ENCODE results near the gene CD2AP.
"Not testable (repeated sequence)": the region's sequence is repeated elsewhere in the genome, so short reads cannot be mapped to it uniquely, and the experiment has no call there.

CD2AP gene

DNA sequence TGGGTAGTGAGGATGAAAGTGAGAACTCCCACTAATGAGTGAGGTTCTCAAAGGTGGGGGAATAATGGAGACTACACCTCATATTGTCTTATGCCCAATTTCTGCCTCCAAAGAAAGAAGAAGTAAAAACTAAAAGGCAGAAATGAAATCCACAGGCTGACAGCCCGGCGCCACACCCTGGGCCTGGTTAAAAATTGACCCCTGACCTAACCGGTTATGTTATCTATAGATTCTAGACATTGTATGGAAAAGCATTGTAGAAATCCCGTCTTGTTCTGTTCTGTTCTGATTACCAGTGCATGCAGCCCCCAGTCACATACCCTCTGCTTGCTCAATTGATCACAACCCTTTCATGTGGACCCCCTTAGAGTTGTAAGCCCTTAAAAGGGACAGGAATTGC lies 170.0 kb downstream of the CD2AP start:
- not testable (repeated sequence) for DNase-seq

DNA sequence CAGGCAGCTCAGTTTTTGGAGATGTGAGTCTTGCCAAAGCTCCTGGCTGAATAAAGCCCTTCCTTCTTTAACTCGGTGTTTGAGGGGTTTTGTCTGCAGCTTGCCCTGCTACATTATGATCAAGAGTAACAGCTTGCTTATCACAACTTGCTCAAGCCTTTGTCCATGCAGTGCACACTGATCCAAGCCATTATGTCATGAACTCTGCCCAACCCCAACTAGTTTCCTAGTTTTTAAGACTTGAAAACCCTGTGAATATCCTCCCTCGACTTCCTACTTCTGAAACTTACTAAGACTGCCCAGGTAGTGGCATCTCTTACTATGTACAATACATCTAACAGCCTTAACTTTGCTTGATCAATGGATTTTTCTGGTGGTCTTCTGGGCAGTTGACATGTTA lies 170.4 kb downstream of the CD2AP start:
- no peak for DNase-seq

DNA sequence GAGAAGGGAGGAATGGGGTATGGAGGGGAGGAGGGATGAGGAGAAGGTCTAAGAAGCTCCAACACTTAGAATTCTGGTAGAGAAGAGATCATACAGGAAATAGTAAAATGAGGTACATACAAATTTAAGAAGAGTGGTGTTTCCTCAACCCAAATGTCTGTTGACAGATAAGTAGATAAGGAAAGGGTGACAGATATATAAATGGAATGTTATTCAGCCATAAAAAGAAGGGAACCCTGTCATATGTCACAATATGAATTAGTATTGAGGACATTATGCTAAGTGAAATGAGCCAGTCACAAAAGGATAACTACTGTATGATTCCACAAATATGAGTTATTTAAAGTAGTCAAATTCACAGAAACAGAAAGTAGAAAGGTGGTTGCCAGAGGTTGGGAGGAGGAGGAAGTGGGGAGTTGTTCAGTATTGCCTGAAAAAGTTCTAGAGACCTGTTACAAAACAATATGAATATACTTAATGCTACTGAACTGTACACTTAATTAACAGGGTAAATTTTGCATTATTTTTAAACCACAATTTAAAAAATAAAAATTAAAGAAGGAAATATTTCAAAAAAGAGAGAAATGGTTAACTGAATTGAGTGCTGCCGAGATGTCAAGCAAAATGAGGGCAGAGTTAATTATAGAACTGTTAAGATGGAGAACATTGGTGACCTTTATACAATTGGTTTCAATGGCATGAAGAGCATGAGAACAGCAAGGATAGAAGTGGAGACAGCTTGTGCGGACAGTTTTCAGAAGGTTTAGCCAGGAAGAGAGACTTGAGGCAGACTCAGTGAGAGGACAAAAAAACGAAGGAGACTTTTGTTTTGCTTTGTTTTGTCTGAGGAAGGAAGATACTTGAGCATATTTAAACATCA lies 173.2 kb downstream of the CD2AP start:
- DNase-seq: no peak

DNA sequence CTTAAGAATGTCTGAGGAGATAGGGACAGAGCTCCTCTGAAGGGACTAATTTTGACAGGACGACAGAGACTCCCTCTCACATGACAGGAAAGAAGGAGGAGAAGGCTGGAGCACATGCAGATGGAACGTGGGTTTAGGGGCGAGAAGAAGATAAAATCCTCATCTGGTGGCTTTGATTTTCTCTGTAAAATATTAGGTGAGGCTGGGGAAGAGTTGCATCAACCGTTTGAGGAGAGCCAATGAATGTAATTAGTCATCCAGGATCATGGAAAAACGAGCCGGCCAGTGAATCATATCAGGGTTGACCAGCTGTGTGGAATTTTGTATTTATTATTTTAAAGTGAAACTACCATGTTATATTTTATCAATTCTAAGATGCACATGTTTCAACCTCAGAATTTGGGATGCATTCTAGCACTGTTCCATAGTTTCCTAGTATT lies 173.9 kb downstream of the CD2AP start:
- DNase-seq: no peak

DNA sequence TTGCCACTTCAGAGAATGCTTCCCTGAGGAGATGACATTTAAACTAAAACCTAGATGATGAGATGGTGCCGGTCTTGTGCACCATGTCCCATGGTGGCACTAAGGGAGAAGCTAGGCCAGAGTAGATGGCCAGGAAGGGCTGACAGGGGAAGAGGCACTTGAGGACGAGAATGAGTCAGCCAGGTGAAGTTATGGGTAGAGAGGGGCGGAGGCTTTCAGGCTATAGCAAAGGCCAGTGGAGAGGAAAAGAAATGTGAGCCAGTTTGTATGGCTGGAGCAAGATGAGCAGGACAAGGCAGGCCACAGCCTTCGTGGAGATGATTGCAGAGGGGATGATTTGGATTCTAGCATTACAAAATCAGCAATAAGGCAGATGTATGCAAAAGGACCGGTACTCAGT lies 176.1 kb downstream of the CD2AP start:
- no peak for DNase-seq

DNA sequence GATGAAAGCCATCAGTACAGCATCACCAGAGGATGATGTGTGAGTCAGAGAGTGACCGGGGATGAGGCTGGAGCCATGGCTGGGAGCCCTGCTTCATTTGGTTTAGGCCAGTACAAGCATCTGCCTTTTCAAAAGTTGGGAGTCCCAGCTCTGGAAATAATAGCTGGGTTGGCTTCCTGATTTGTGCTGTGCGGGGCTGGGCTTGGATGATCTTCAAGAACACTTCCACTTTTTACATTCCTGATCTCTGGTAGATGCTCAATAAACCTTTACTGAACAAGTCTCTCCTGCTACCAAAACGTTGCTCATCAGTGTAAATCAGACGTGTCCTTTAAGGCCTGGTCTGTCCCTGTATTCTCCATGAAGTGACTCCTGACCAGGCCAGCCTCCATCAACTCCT lies 176.7 kb downstream of the CD2AP start:
- peak in 1 of 2 donors; percentile 15 for DNase-seq

DNA sequence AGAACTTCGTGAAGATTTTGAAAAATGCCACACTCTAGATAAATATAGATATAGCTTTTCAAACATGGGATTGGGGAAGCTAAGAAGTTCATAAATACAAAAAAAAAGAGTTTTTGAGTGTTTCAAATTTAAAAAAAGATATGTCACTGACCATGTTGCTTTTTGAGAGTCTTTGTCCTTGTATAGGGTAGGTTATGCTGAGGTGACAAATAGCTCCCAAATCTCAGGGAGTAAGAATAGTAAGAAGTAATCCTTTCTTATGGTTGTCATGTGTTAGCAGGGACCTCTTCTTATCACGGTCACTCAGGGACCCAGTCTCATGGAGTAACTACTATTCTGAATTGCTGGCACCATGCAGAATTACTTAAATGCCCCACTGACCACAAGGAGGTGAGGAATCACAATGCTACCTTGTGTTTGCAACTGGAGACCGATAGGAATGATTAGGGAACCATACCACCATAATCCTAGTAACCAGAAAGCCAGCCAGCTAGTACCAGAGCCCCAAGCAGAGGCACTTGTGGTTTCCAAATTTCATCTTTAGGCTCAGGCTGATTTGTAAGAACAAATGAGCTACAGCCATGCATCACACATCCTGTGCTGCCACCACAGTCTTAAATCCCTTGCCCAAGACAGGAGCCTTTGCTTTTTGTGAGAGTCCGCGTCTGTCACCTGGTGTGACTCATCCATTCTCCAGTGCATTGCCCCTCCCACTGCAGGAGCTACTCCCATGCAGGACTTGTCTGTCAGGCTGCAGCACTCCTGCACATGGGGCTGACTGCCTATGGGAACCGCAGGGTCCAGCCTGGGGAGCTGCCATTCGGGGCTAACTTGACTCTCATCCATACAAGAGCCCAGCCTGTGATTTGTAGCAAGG lies 178.4 kb downstream of the CD2AP start:
- peak in 1 of 2 donors; percentile 3 for DNase-seq

DNA sequence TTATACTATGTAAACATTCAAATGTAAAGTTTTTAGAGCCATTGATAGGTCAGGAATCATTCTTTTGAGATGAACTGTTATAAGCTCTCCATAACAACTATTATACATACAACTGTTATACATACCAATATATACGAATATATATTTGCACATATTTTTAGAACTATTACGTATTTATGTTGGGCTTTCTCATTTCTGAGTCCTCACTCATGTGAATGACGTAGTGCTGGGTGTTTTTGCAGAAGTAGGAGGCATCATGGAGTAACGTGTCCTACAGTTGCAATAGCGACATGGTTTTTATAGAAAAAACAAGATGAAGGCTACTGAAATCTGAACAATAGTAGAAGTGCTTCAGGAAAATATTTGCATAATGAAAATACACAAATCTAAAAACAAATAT lies 184.4 kb downstream of the CD2AP start:
- DNase-seq: peak in 1 of 2 donors; percentile 1

DNA sequence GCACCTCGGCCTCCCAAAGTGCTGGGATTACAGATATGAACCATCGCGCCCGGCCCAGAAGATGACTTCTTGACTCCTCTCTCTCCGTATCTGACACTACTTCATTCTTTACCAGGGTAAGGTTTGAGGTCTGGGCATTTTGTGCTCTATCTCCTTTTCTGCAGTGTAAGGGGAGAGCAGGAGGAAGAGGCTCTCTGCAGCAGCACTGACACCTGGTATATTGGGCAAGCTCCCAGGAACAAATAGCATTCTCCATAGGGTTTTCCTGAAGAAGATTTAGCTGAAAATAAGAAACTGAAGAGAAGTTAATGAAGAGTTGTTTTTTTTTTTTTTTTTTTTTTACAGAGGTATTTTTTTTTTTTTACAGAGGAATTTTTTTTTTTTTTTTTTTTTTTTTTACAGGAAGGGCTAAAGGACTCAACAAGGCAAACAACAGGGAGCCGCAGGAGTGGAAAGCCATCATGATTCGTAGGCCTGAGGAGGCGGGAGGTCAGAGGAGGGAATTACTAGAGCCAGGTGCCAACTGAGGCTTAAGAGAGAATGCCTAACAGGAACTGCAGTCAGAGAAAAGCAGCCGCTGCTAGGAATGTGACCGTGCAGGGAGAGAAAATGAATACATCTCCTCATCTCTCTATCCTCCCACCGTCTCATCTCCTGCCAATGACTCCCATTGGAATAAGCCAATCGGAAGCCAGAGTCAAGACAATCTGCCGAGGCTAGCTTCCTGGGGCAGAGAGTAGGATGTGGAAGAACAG lies 186.1 kb downstream of the CD2AP start:
- no peak for DNase-seq

DNA sequence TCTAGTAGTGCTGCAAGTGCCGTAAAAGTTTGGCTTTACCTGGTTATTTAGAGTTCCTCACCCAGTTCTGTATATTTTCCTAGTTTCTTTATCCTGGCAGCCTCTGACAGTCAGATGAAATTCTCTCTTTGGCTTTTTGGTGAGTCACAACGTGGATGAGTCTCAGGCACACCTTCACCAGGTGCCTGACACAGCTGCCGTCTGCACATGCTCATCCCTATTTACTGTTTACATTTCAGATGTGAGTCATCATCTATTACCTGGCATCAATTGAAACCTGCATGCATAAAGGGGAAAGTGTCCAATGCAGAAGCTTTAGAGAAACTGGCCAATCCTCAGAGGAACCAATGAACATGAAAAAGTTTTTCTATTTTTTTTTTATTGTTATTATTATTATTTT lies 187.5 kb downstream of the CD2AP start:
- DNase-seq: no peak

DNA sequence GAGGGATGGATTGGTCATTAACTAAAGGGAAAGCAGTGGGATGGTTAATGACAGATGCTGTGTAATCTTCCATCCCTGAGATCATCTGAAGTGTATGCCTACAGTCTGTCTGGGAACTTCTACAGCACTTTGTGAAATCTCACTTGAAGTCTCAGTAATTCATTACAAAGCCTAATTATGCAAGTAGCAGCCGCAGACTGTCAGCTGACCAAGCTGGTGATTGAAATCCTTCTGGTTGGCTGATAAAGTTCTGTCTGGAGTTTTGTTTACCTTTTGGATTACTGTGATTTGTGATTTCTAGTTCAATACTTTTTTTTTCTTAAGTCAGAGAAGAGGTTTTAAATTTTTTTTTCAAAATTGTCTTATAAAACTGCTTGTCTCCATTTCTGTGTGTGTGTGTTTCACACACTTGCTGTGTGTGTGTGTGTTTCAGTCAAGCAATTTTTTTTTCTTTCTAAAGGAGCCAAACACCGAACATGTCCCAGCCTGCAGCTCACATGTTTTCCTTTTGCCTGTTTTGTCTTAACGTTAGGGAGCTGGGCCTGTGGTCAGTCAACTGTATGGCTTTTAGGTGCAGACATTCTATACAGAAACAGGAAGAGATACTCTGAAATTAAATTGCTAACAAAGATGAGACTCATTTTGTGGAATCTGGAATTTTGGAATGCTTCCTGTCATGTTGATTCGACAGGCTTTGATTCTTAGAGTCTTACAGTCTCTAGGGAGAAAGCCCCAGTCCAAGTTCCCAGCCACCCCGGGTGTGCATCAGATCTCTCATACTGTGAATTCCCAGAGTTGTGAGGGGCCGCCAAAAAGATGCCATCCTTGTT lies 192.3 kb downstream of the CD2AP start:
- peak in 1 of 2 donors; percentile 9 for DNase-seq

DNA sequence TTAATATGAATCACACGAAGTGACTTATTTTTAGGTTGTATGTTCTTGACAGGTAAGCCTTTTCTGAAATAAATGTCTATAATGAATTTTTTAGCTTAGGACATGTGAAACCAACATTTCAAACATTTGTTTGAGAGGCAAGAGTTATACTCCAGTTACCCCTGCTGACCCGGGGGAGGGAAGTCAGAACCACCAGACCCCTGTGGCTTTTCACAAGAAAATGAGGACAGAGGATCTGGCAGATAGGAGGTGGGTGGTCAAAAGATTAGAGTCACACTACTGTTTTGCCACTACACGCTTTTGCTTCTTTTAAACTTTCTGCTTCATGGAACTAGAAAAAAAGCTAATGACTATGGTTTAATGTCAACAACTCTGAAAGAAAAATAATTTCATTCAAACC lies 193.3 kb downstream of the CD2AP start:
- DNase-seq: no peak

DNA sequence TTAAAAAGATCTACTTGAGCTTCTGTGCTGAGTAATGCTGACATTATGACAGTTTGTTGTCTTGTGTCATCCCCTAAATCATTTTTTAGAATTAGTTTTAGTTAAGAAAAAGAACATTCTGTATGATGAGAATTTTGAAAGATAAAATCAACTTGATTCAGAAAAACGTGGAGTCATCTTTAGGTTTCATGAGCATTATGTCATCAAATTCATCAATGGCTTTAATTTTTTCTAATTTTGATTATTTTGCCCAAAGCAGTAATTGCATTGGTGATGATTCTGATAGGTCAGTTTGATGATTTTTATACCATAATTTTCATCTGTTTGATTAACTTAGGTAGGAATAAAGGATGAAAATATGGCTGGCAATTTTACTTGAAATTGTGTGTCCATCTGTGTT lies 194.2 kb downstream of the CD2AP start:
- no peak for DNase-seq

DNA sequence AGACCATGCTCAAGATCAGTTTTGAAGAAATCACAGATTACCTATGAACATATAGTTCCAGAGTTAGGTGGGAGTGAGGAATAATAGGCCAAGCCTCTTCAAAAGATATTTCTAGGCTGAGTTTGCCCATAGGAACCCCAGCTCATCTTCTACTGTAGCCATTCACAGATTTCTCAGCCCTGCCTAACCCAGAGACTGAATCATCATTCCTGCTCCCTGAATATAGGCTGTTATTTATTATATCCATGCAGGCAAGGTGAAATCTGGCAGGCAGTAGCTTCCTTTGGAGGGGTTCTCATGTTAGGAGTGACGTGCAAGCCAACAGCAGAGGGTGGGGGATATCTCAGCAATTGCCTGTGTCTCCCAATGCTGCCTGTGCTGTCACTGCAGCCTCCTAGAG lies 195.2 kb downstream of the CD2AP start:
- no peak for DNase-seq

DNA sequence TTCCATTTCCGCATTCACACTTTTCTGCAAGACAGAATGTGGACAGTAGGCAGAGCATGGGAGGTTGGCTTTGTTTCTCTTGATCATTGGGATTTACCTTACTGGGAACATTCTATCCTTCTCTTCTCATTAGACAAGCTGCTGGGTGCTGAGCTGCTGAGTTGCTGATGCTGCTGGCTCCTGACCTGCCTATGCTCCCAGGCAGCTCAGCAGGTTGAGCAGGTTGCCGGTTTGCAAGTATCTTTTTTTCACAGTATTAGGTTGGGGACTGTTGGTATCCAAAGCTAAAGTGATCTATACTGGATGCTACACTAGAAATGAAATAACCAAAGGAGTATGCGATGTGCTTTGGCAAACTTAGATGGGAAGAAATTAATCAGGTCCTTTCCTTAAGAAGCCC lies 197.1 kb downstream of the CD2AP start:
- no peak for DNase-seq

All from inflammatory macrophage treated with lipopolysaccharide for 1 hour (primary cell).